Measurements from ENCODE around the gene MSI2.

MSI2 gene

DNA sequence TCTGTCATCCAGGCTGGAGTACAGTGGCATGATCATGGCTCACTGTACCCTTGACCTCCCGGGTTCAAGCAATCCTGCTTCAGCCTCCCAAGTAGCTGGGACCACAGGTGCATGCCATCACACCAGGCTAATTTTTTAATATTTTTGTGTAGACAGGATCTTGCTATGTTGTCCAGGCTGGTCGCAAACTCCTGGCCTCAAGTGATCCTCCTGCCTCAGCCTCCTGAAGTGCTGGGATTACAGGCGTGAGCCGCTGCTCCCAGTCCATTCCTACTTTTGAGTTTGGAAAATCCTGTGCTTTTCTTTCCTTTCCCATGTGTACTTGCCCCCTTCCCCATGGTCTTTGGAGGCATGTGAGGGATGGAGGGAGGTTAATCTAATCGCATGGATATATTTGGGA, 60.0 kb downstream of the MSI2 start:
- Histone ChIP-seq H3K9ac (ENCODE audit: low read depth, low read length) (no peak overlapping the region), H3K36me3 (ENCODE audit: insufficient read depth, low read length) (no peaks in the 10 kb centered on the region), H3K4me1 (ENCODE audit: insufficient read depth, low read length) (peaks cover 23% of the 10 kb centered on the region), H3K9me3 (ENCODE audit: control insufficient read depth, insufficient read depth, low read length) (no peaks in the 10 kb centered on the region)

DNA sequence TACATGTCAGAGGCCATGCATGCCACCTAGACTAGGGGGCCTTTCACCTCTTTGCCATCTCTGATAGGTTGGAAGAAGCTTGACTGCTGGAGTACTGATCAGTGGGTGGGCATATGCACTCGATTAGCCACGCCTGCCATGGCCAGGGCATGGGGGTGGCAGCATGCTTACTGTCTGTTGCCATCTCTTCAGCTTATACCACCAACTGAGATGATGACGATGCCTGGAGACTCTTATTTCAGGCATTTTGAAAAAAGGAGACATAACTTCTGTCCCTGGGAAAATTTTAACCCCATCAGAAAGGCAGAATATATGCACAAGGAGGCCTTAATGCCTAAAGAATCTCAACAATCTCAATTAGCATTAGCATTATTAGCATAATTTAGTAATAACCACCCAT, 60.8 kb downstream of the MSI2 start:
- Histone ChIP-seq H3K36me3 (ENCODE audit: insufficient read depth, low read length) (no peaks in the 10 kb centered on the region), H3K9me3 (ENCODE audit: control insufficient read depth, insufficient read depth, low read length) (no peaks in the 10 kb centered on the region), H3K4me1 (ENCODE audit: insufficient read depth, low read length) (peaks cover 22% of the 10 kb centered on the region), H3K9ac (ENCODE audit: low read depth, low read length) (no peak overlapping the region)

DNA sequence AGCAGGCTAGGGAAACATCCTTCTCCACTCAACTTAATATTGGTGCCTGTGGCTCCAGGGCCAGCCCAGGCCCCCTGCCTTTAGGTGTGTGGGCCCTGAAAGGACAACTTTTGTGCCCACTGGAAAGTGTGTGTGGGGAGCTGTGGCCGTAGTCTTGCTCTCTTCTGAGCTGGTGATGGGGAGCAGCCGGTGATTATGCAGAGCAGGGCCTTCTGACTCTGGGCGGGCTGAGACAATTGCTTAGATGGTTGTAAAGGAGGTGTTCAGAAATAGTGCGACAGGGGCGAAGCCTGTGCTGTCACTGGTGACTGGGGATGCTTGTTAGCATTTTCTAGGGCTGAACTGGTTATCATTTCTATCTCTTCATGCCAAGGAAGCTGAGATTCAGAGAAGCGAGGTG, 62.6 kb downstream of the MSI2 start:
- H3K9ac ChIP-seq (ENCODE audit: low read depth, low read length) = no peak overlapping the region
- no peaks in the 10 kb centered on the region for H3K36me3 ChIP-seq (ENCODE audit: insufficient read depth, low read length)
- peaks cover 10% of the 10 kb centered on the region for H3K4me1 ChIP-seq (ENCODE audit: insufficient read depth, low read length)
- H3K9me3 ChIP-seq (ENCODE audit: control insufficient read depth, insufficient read depth, low read length) = no peaks in the 10 kb centered on the region

GRCh38 chr17:57319806-57320205, 63.5 kb downstream of the MSI2 start:
- Histone ChIP-seq H3K9ac (ENCODE audit: low read depth, low read length) (no peak overlapping the region), H3K36me3 (ENCODE audit: insufficient read depth, low read length) (no peaks in the 10 kb centered on the region), H3K9me3 (ENCODE audit: control insufficient read depth, insufficient read depth, low read length) (no peaks in the 10 kb centered on the region), H3K4me1 (ENCODE audit: insufficient read depth, low read length) (peaks cover 8% of the 10 kb centered on the region; the same call in 1 of the 2 replicates)

DNA sequence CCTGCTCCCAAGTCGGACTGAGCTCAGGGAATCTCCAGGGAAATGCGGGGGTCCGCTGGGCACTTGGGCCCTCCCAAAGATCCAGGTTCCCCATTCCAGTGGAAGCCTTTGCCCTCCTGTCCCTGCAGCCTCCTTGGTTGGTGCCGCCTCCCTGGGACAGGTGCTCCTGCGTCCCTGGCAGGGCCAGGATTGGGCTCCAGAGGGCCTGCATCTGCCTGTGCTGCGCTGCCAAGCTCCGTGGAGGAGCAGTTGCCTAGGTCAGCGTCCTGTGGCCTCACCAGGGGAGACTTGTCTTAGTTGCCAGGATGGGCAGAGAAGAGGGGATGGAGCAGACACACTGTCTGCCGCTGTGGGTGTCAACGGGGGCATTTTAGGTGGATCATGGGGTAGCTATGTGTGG, 67.1 kb downstream of the MSI2 start:
- Histone ChIP-seq H3K4me1 (ENCODE audit: insufficient read depth, low read length) (0 out of 2 replicates have a peak, but pooled peaks cover 4% of the 10 kb centered on the region), H3K9ac (ENCODE audit: low read depth, low read length) (no peak overlapping the region), H3K36me3 (ENCODE audit: insufficient read depth, low read length) (no peaks in the 10 kb centered on the region), H3K9me3 (ENCODE audit: control insufficient read depth, insufficient read depth, low read length) (no peaks in the 10 kb centered on the region)

DNA sequence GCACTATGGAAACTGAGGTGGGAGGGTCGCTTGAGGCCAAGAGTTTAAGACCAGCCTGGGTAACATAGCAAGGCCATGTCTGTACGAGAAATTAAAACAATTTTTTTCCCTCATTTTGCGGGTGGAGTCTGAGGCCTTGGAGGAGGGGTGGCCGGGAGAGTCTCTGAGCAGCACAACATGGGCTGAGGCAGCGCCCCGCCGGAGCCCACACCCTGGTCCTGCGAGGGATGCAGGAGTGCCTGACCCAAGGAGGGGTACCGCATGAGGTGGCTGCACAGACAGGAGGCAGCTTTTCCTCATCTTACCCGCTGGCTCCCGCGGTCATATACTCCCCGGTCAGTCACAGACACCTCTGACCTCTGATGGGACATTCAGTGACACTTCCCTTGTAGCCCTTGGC, 67.7 kb downstream of the MSI2 start:
- H3K36me3 ChIP-seq (ENCODE audit: insufficient read depth, low read length) = no peaks in the 10 kb centered on the region

GRCh38 chr17:57324631-57325030, 68.3 kb downstream of the MSI2 start:
- Histone ChIP-seq H3K9ac (ENCODE audit: low read depth, low read length) (no peak overlapping the region), H3K36me3 (ENCODE audit: insufficient read depth, low read length) (no peaks in the 10 kb centered on the region), H3K4me1 (ENCODE audit: insufficient read depth, low read length) (0 out of 2 replicates have a peak, but pooled peaks cover 4% of the 10 kb centered on the region), H3K9me3 (ENCODE audit: control insufficient read depth, insufficient read depth, low read length) (no peaks in the 10 kb centered on the region)

More for the DNA sequence above, 67.7 kb downstream of the MSI2 start:
- no peaks in the 10 kb centered on the region for H3K9me3 ChIP-seq (ENCODE audit: control insufficient read depth, insufficient read depth, low read length)
- 0 out of 2 replicates have a peak, but pooled peaks cover 4% of the 10 kb centered on the region for H3K4me1 ChIP-seq (ENCODE audit: insufficient read depth, low read length)
- H3K9ac ChIP-seq (ENCODE audit: low read depth, low read length) = no peak overlapping the region

- H3K4me1 ChIP-seq (ENCODE audit: insufficient read depth, low read length) = peaks cover 2% of the 10 kb centered on the region
- no peaks in the 10 kb centered on the region for H3K36me3 ChIP-seq (ENCODE audit: insufficient read depth, low read length)
- no peak overlapping the region for H3K9ac ChIP-seq (ENCODE audit: low read depth, low read length)
- H3K9me3 ChIP-seq (ENCODE audit: control insufficient read depth, insufficient read depth, low read length) = no peaks in the 10 kb centered on the region
Measured at GRCh38 chr17:57326336-57326735, 70.0 kb downstream of the MSI2 start.

DNA sequence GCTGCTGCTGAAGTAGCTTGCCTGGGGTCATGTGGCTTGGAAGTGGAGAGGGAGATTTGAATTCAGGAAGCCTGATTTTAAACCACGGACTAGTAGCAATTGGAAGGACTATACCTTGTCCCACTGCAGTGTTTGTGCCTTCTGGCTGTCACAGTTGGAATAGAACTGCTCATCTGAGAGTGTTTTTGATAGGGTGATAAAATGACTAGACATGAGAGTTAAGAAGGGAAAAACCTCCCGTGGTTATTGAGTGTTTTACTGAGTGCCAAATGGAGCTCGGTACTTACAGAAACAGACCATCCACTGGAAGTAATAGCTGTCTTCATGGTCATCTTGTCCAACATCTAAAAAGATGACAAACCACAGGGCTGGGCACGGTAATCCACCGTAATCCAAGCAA, 70.4 kb downstream of the MSI2 start:
- no peaks in the 10 kb centered on the region for H3K36me3 ChIP-seq (ENCODE audit: insufficient read depth, low read length)

DNA sequence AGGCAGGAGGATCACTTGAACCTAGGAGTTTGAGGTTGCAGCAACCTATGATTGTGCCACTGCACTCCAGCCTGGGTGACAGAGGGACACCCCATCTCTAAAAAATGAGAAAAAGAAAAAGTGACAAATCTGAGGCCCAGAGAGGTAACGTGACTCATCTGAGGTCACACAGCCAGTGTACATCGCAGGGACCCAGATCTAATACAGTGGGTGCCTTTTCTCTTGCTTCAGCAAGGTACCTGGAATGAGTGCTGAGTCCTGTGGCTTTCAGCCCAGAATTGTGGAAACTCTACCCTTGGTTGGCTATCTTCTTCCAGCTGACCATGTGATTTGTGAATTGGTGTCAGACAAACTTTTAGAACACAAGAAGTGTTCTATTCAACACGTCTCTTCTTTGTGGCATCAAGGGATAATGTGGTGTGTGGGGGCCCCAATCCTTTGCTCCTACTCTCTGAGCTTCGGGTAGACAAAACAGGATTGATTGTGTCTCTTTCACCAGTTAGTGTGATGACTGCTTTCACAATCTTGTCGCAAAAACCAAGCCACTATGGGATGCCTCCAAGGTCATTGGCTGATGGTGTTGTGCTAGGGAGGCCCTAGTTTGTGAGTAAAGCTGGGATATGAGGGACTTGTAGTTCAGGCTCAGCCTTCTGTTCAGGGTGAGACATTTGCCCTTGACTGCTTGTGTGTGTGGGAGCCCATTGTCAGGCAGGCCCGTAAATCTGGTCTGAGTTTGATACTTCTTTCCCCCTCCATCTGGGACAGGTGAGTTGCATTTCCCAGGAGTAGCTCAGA, 71.0 kb downstream of the MSI2 start:
- Histone ChIP-seq H3K9ac (ENCODE audit: low read depth, low read length) (no peak overlapping the region), H3K36me3 (ENCODE audit: insufficient read depth, low read length) (no peaks in the 10 kb centered on the region), H3K4me1 (ENCODE audit: insufficient read depth, low read length) (peaks cover 9% of the 10 kb centered on the region), H3K9me3 (ENCODE audit: control insufficient read depth, insufficient read depth, low read length) (no peaks in the 10 kb centered on the region)

More for the DNA sequence above, 70.4 kb downstream of the MSI2 start:
- H3K9ac ChIP-seq (ENCODE audit: low read depth, low read length) = no peak overlapping the region
- no peaks in the 10 kb centered on the region for H3K9me3 ChIP-seq (ENCODE audit: control insufficient read depth, insufficient read depth, low read length)
- H3K4me1 ChIP-seq (ENCODE audit: insufficient read depth, low read length) = peaks cover 5% of the 10 kb centered on the region

GRCh38 chr17:57328109-57328882, 72.0 kb downstream of the MSI2 start:
- peaks cover 9% of the 10 kb centered on the region for H3K4me1 ChIP-seq (ENCODE audit: insufficient read depth, low read length)
- H3K9ac ChIP-seq (ENCODE audit: low read depth, low read length) = no peak overlapping the region
- no peaks in the 10 kb centered on the region for H3K9me3 ChIP-seq (ENCODE audit: control insufficient read depth, insufficient read depth, low read length)
- H3K36me3 ChIP-seq (ENCODE audit: insufficient read depth, low read length) = no peaks in the 10 kb centered on the region

GRCh38 chr17:57329380-57330214, 73.3 kb downstream of the MSI2 start:
- Histone ChIP-seq H3K9ac (ENCODE audit: low read depth, low read length) (no peak overlapping the region), H3K4me1 (ENCODE audit: insufficient read depth, low read length) (peaks cover 9% of the 10 kb centered on the region), H3K9me3 (ENCODE audit: control insufficient read depth, insufficient read depth, low read length) (no peaks in the 10 kb centered on the region), H3K36me3 (ENCODE audit: insufficient read depth, low read length) (no peaks in the 10 kb centered on the region)

DNA sequence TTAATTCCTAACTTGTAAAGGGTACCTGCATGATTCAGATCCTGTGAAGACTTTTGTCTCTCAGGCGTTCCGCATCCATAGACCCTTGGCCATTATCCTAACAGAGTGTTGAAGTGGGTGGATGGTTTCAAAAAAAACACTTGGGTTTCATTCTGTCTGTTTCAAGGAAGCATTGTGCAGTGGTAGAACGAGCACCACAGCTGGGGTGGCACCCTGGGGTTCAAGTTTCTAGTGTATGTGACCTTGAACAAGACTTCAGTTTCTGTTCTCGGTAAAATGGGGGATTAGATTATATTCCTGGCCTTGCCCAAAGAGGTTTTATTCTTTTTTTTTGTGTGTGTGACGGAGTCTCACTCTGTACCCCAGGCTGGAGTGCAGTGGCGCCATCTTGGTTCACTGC, 74.3 kb downstream of the MSI2 start:
- Histone ChIP-seq H3K4me1 (ENCODE audit: insufficient read depth, low read length) (peaks cover 9% of the 10 kb centered on the region), H3K36me3 (ENCODE audit: insufficient read depth, low read length) (no peaks in the 10 kb centered on the region), H3K9ac (ENCODE audit: low read depth, low read length) (no peak overlapping the region), H3K9me3 (ENCODE audit: control insufficient read depth, insufficient read depth, low read length) (no peaks in the 10 kb centered on the region)

- H3K9ac ChIP-seq (ENCODE audit: low read depth, low read length) = no peak overlapping the region
- no peaks in the 10 kb centered on the region for H3K36me3 ChIP-seq (ENCODE audit: insufficient read depth, low read length)
- H3K9me3 ChIP-seq (ENCODE audit: control insufficient read depth, insufficient read depth, low read length) = peaks cover under 1% of the 10 kb centered on the region; the same call in 1 of the 2 replicates
- H3K4me1 ChIP-seq (ENCODE audit: insufficient read depth, low read length) = peaks cover 9% of the 10 kb centered on the region
Measured at GRCh38 chr17:57331423-57331822, 75.1 kb downstream of the MSI2 start.
